ENCODE measurements around the gene PRR5.
"Not testable (repeated sequence)": the region's sequence is repeated elsewhere in the genome, so short reads cannot be mapped to it uniquely, and the experiment has no call there.

Gene PRR5

DNA sequence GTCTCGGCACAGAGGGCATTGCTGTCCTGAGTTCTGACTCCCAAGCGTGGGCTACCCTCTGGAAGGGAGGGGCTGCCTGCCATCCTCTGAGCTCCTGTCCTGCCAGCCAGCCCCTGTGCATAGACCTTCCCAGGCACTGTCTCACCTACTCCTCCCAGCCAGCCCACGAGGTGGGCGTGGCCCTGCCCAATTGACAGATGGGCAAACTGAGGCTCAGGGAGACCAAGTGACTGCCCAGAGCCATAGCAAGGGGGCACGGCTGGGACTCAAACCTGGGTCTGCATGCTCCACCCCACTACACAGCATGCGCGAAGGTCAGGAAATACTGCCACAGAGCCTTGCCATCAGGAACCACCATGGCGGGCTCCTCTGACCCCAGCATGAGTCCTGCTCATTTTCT lies 29.4 kb upstream of the PRR5 start:
- no peak for DNase-seq (ENCODE audit: low read depth, low spot score)

DNA sequence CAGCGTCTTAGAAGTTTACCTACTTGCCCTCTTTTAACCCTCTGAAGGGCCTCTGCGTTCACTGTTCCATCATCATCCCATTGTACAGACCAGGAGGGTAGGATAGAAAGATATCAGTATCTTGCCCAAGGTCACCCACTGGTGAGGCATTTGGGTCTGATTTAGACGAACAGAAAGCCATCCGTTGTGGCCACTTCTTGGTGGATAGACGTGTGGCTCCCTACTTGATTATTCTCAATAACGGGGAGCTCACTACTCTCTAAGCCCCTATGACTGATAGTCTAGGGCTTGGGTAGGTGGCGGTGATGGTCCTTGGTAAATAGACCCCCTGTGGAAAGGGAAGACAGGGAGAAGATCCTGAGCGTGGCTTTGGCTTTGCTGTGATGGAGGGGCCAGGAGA lies 28.6 kb upstream of the PRR5 start:
- DNase-seq (ENCODE audit: low read depth, low spot score), result no peak

DNA sequence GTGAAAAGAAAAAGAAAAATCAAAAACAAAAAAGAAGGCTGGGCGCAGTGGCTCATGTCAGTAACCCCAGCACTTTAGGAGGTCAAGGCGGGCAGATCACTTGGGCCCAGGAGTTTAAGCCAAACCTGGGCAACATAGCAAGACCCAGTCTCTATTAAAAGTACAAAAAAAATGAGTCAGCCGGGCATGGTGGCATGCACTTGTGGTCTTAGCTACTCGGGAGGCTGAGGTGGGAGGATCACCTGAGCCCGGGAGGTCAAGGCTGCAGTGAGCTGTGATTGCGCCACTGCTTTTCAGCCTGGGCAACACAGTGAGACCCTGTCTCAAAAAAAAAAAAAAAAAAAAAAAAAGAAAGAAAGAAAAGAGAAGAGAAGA lies 26.0 kb upstream of the PRR5 start:
- DNase-seq (ENCODE audit: low read depth, low spot score), result not testable (repeated sequence)

DNA sequence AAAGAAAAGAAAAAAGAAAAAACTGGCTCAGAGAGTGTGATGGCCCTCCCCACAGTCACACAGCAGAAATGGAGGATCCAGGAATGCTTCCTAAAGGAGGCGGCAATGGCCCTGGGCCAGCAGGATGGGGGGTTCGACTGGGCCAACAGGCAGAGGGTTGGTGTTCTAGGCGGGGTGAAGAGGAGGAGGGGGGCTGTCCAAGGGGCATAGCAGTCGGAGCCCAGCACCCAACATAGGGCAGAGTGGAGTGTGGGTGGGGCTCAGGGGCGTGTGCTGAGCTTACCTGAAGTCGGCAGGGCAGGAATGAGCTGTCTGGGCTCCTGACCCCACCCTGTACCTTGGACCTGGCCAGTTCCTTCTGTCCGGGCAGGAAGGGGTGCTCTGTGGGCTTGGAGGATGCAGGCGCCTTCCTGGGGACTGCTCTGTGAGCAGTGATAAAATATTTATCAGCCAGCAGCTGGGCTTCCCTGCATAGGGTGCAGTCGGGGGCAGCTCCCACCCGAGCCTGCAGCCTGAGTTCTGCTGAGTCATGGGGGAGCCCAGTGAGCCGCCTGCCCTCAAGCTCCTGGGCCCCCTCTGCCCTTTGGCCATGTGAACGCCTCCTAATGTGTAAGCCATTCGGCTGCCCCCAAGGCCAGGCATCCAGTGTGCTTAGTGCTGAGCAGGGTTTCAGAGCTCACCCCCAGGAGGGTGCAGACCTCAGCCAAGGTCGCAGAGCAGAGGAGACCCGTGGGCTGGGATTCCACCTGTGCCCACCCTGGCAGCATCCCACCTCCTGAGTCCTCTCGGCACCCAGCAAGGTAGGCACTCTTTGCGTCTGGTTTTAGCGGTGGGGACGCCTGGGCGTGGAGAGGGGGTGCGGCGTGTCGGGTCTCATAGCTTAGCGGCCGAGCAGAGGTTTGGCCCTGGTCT lies 25.3 kb upstream of the PRR5 start:
- peak; percentile 42 for DNase-seq (ENCODE audit: low read depth, low spot score)

DNA sequence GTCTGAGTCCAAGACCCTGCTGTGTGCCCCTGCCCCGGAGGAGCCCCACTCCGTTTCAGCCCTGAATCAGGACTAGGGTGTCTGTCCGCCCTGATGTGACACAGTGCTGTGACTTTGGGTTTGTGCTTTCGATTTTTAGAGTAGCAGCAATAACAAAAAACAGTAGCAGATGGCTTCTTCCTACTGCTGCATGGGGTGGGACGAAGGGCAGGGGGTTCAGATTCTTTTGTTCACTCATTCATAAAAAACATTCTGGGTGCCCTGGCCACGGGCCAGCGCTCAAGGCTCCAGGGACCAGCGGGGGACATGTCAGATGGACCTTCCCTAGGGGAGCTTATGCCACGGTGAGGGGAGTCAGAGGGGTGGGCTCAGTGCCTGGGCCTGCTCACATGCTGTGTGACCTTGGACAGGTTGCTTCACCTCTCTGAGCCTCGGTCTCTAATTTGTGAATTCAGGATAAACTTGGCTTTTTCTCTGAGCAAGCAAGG lies 24.6 kb upstream of the PRR5 start:
- no peak for DNase-seq (ENCODE audit: low read depth, low spot score)

DNA sequence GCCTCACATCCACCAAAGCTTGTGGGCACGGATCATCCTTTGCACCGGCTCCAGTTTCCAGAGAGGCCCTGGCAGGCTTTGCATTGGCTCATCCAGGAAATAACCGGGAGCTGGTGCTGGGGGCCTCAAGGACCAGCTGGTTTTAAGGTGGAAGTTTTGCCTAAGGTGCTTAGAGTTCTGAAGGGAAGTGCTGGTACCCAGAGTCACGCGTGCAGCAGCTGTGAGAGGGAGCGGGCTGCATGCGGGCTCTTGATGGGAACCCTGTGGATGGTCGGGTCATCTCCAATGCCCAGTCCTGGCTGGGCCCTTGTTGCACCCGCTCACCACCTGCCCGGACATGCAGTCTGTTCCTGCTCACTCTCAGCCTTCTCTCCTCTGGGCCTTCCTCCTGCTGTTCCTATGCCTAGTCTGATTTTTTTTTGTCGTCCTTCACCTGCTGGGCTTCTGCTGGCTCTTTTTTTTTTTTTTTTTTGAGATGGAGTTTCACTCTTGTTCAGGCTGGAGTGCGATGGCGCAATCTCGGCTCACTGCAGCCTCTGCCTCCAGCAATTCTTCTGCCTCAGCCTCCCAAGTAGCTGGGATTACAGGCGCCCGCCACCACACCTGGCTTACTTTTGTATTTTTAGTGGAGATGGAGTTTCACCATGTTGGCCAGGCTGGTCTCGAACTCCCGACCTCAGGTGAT lies 24.0 kb upstream of the PRR5 start:
- no peak for DNase-seq (ENCODE audit: low read depth, low spot score)

DNA sequence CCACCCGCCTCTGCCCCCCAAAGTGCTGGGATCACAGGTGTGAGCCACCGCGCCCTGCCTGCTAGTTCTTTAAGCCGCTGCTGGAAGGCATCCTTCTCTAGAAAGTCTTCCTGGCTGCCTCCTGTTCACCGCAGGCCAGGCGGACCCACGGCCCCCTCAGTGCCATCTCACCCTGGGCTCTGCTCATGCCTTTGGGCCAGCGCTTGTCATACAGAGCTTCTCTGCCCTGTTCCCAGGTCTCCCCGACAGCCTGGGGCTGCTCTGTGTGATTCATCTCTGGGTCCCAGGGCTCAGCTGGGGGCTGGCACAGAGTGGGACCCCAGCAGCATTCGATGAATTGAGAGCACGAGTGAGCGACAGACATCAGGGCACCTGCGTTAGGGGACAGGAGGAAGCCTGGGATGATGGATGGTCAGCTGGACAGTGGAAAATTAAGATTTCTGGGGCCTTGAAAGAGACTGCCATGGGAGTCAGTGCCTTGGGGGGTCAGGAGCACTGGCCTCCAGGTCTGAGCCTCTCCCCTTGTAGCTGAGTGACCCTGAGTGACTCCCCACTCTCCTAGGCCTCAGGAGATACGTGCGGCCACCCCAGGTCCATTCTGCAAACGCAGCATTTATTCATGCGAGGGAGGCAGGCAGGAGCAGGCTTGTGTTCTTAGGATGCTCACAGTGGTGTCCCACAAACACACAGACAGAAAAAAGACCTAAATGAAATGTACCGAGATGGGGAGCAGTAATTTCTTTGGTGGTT lies 23.3 kb upstream of the PRR5 start:
- DNase-seq (ENCODE audit: low read depth, low spot score), result no peak

DNA sequence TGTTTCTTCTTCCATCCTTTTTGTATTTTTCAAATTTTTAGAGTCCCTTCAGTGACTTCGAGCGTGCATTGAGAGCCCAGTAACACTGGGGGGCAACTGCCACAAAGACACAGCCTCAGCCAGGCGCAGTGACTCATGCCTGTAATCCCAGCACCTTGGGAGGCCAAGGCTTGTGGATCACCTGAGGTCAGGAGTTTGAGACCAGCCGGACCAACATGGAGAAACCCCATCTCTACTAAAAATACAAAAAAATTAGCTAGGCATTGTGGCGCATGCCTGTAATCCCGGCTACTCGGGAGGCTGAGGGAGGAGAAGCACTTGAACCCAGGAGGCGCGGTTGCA lies 22.7 kb upstream of the PRR5 start:
- DNase-seq (ENCODE audit: low read depth, low spot score), result not testable (repeated sequence)

DNA sequence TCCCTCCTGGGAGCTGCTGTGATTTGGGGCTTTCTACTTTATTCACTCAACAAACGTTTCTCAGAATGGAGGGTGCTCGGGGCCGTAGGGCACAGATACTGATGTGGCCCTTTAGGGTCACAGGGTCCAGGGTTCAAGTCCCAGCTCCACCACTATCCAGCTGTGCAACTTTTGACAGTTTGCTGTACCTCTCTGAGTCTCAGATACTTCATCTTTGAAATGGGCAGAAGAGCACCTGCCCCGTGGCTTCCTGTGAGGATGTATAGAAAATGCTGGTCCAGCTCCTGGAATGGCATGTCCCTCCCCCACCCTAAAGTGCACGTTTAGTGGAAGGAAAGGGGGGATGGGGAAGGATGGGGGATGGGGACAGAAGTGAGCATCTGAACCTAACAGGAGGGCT lies 21.9 kb upstream of the PRR5 start:
- no peak for DNase-seq (ENCODE audit: low read depth, low spot score)

DNA sequence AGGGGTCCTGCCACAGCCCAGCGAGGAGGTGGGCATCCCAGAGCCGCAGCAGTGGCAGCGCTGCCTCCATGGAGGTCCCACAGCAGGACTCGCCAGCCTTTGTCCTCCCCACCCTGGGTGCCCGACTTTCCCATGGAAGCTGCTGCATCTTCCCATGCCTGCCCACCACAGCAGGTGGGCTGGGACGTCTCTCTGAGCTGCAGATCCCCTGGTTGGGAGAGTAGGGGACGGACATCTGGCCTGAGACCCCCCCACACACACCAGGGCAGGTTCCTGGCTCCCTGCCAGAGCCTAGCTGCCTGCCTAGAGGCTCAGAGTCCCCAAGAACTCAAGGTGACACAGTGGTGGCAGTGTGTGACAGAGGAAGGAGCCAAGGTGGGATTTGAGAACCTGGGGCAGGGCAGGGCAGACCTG lies 21.5 kb upstream of the PRR5 start:
- no peak for DNase-seq (ENCODE audit: low read depth, low spot score)

DNA sequence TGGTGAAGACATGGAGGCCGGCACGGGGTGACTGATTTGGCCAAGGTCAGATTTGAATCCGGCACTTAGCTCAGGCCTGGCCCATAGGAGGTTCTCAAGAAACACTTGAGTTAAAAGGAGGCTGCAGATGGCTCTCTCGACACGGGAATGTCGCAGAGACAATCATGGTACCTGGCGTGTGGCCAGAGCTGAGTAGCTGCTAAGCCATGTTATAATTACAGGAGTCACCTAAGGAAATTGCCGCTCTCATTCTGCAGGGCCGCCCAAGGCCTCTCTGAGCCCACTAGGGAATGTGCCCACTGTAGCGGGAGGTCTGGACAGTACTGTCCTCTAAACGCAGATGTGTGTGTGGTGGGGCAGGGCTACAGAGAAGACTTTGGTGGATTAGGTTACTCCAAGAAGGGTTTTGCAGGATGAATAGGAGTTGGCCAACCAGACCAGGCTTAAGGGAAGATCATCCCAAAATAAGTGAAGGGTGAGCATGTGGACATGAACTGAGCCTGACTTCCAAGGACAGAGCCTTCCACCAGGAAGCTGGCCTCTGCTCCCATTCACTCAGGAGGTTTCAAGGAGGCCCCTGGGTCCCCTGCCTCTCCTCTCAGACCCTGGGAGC lies 19.3 kb upstream of the PRR5 start:
- DNase-seq (ENCODE audit: low read depth, low spot score), result no peak

DNA sequence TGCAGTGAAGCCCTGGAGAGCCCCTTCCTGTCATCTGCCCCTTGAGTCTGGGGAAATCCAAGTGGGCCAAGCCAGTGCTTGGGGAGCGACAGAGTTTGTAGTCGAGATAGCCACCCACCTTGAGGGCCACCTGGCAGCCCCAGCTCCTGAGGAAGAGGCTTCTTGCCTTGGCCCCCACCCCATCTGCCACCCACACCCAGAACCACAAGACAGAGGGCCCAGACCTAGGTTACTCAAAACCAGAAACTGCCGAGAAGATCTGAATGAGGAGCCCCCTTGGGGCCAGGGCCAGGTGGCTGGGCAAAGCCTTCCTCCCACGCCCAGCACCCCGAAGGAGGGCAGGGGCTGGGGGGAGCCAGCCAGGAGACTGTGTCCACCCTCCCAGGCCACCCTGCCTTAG lies 18.8 kb upstream of the PRR5 start:
- DNase-seq (ENCODE audit: low read depth, low spot score), result no peak

DNA sequence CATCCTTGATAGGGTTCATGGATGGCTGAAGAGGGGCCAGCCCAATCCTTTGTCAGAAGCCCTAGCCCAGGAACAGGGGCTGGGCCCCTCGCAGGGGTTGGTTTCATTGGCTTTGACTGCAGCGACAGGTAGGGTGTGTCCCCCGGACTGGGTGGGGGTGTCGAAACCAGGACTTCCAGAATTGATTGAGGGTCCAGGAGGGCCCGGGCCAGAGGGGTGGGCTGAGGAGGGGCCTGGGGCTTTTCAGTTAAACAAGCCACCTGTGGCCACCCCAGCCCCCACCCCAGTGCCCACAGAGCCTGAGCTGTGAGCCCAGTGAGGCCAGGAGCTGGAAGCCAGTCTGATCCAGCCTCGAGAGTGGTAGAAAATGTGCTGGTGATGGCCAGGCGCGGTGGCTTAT lies 18.1 kb upstream of the PRR5 start:
- no peak for DNase-seq (ENCODE audit: low read depth, low spot score)

DNA sequence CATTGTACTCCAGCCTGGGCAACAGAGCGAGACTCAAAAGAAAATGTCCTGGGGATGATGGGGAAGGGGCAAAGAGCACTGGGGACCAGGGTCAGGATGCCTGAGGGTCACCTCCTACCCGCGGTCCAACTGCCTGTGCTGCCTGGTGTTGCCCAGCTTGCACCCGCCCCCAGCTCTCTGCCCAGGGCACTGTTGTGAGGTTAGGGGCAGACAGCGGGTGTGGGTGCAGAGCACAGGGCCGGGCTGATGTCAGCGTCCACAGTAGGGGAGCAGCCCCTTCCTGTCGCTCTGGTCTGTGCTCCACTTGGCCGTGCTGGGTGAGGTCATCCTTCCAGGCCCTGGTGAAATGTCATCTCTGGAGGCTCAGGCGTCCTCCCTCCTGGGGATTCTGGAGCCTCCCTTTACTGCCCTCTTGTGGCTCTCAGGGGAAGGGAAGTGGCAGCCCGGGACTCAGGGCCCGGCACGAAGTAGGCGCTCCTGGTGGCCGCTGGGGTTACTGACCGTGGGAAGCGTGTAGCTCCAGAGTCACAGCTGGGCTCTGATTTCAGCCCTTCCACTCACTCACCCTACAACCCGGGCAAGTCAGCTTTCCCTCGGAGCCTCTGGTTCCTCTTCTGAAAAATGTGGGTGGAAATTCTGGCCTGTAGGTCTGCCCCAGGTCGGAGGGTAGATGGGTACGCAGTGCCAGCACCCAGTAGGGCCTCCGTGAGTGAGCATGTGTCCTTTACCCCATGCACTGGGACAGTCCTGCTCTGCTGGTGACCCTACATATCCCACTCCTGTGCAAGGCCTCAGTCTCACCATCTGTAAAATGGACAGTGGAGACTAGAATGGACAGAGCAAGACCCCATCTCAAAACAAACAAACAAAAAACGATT lies 17.3 kb upstream of the PRR5 start:
- peak; percentile 99 for DNase-seq (ENCODE audit: low read depth, low spot score)

DNA sequence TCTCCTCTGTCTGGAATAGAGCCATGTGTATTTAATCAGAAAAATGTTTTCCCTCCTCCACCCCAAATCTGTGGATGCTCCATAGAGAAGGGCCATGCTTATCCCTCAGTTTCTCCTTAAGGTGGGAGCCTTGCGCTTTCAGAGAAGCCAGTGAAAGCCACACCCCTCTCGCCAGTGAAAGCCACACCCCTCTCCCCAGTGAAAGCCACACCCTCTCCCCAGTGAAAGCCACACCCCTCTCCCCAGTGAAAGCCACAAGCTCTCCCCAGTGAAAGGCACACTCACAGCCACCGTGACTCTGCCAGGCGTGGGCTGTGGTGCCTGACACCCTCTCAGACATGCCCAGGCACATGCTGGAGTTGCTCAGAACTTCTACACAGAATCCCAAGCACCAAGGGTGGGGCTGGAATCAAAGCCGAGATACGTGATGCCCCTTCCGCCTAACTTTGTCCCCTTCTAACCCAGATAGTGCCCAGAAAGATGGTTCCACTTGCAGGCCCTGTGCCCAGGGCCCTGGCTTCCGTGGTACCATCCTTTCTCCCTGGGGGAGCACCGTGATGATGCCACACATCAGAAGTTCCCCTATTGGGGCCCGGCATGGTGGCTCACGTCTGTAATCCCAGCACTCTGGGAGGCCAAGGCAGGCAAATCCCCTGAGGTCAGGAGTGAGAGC lies 16.5 kb upstream of the PRR5 start:
- peak; percentile 82 for DNase-seq (ENCODE audit: low read depth, low spot score)

DNA sequence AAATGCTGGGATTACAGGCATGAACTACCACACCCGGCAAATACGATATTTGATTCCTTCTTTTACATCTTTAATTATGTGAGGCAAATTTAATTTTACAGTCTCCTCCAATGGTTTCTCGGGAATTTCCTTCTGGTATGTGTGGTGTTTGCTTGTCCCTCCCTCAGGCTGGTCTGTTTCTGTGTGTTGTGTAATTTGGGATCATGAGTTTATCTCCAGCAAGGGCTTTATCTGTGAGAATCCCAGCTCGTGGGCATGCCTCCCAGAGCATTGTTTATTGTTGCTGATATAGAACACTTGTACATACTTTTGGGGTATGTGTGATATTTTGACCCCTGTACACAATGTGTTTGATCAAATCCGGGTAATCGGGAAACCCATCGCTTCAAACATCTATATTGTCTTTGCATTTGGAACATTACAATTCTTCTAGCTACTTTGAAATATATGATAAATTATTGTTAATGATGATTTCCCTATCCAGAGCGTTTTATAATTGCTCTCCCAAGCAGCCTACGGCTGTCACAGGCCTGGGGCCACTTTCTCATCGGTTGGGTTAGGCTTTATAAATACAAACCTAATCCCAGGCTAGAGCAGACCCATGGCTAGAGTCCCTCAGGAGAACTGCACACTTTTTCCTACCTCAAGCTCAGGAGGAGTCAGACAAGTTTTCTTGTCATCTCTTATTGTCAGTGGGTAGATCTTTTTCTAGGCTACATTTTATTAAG lies 15.0 kb upstream of the PRR5 start:
- peak; percentile 40 for DNase-seq (ENCODE audit: low read depth, low spot score)

DNA sequence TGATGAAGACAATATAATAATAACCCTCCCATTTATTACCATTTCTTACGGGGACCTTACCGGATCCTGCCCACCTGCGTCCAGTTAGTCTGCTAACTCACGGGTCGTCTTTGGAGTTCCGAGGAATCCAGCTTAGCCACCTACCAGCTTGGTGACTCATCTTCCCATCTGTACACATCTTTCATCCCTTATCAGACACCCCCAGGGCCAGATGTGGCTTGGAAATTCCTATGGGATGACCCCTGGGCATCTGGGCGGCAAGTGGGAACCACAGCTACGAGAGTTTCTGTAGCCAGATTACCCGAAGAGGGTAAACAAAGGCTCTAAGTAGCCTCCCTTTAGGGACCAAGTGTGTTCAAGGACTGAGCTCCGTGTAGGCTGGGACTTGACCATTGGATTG lies 12.8 kb upstream of the PRR5 start:
- DNase-seq (ENCODE audit: low read depth, low spot score), result peak; percentile 87

DNA sequence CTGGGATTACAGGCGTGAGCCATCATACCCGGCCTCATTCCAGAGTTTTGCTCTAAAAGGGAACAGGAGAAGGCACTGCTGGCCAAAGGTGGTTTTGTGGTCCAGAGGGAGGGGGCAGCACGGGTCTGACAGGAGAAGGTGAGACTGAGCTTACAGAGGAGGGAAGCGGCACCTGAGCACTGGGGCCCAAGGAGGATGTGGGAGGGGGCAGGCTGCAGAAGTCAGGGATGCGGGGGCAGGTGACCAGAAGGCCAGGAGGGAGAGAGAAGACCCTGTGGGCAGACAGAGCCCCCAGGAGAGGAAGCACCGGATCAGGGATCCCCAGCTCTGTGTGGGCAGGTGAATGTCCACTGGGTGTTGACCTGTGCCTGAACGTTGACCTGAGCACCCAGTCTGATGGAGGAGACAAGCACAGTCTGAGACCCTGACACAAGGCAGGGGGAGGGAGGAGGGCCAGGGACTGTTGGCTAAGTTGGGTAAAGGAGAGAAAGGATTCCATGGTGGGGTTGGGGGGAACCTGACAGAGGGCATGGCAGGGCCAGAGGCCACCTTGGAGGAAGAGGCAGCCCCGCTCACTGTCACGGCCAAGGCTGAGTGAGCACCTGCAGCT lies 12.0 kb upstream of the PRR5 start:
- no peak for DNase-seq (ENCODE audit: low read depth, low spot score)
